WERI-Rb-1 (cell line): Measurements from ENCODE around the gene ZNF683.

ENCODE experiments used
- DNase-seq: peaks from one replicate; pipeline ENCODE4 v3.0.0-alpha.2; 2020
- H3K27ac ChIP-seq: fragments of 250-450 bp; sonication (Bioruptor Pico); 2 replicates; pipeline ENCODE4 v1.5.1; 2020; ENCODE audit warnings: mild to moderate bottlenecking, moderate library complexity
- H3K27me3 ChIP-seq: fragments of 250-450 bp; sonication (Bioruptor Pico); 2 replicates; pipeline ENCODE4 v1.5.1; 2021; ENCODE audit warnings: mild to moderate bottlenecking, low read depth, moderate library complexity; ENCODE audit not compliant: insufficient read depth, severe bottlenecking
- H3K36me3 ChIP-seq: fragments of 250-450 bp; sonication (Bioruptor Pico); 2 replicates; pipeline ENCODE4 v1.5.1; 2020; ENCODE audit warnings: mild to moderate bottlenecking, moderate library complexity
- H3K4me3 ChIP-seq: 2 replicates; pipeline ENCODE4 v1.5.1; 2011; ENCODE audit warnings: low read depth, mild to moderate bottlenecking, control low read depth, low read length
- H3K9me3 ChIP-seq: fragments of 250-450 bp; sonication (Bioruptor Pico); 2 replicates; pipeline ENCODE4 v1.5.1; 2021; ENCODE audit warnings: mild to moderate bottlenecking, moderate library complexity; ENCODE audit not compliant: severe bottlenecking
- TF ChIP-seq, protein P1 (sequence below): IDR thresholded peaks from 2 replicates; pipeline ENCODE4 v1.5.1; 2011; ENCODE audit warnings: low read depth, mild to moderate bottlenecking, control low read depth, inconsistent platforms, low read length

The ZNF683 gene

GRCh38 chr1:26353210-26353859 lies 19.2 kb downstream of the ZNF683 start:
- no peaks in the 10 kb centered on the region for H3K27me3 ChIP-seq
- H3K36me3 ChIP-seq, result no peaks in the 10 kb centered on the region
- H3K9me3 ChIP-seq, result no peaks in the 10 kb centered on the region
- no peak overlapping the region for H3K4me3 ChIP-seq
- H3K27ac ChIP-seq, result no peak overlapping the region
- no peak for DNase-seq
- TF ChIP-seq, protein P1, sequence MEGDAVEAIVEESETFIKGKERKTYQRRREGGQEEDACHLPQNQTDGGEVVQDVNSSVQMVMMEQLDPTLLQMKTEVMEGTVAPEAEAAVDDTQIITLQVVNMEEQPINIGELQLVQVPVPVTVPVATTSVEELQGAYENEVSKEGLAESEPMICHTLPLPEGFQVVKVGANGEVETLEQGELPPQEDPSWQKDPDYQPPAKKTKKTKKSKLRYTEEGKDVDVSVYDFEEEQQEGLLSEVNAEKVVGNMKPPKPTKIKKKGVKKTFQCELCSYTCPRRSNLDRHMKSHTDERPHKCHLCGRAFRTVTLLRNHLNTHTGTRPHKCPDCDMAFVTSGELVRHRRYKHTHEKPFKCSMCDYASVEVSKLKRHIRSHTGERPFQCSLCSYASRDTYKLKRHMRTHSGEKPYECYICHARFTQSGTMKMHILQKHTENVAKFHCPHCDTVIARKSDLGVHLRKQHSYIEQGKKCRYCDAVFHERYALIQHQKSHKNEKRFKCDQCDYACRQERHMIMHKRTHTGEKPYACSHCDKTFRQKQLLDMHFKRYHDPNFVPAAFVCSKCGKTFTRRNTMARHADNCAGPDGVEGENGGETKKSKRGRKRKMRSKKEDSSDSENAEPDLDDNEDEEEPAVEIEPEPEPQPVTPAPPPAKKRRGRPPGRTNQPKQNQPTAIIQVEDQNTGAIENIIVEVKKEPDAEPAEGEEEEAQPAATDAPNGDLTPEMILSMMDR, result no peak

- H3K27ac ChIP-seq, result no peak overlapping the region
- DNase-seq, result no peak
Observed at GRCh38 chr1:26352338-26352679, 20.2 kb downstream of the ZNF683 start.

DNA sequence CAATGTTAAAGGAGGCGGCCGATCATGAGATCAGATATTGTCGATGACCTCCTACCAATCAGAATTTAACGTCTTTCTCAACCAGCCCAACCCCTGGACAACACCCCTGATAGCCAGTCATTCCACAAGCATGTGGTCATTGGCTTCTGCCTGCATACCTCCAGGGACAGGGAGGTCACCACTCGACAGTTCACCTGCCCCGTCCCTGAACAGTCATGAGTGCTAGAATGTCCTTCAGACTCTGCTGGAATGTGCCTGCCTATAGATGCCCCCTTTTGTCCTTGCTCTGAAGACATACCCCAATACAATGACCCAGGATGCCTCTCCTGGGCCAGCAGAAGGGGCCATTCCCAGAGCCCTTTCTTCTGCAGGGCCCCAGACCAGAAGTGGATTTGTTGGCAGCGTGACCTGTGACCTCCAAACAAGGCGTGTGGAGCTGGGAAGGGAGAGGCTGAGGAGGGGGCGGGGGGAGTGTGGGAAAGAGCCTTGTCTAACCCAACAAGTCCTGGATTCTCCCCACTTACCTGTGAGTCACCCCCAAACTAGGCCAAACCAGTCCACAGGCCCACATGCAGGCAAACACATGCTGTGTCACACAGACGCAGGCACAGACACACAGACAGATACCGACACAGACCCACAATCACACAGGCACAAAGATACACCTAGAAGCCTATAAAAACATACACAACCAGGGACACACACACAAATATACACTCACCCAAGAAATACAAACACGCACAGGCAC lies 20.8 kb downstream of the ZNF683 start:
- H3K27me3 ChIP-seq, result no peaks in the 10 kb centered on the region
- no peaks in the 10 kb centered on the region for H3K36me3 ChIP-seq
- H3K4me3 ChIP-seq, result no peak overlapping the region
- H3K27ac ChIP-seq, result no peak overlapping the region
- no peaks in the 10 kb centered on the region for H3K9me3 ChIP-seq
- TF ChIP-seq, protein P1, result no peak
- DNase-seq, result no peak

More at GRCh38 chr1:26352338-26352679, 20.2 kb downstream of the ZNF683 start:
- no peaks in the 10 kb centered on the region for H3K27me3 ChIP-seq
- H3K9me3 ChIP-seq, result no peaks in the 10 kb centered on the region
- H3K4me3 ChIP-seq, result no peak overlapping the region
- no peaks in the 10 kb centered on the region for H3K36me3 ChIP-seq
- TF ChIP-seq, protein P1, result no peak

DNA sequence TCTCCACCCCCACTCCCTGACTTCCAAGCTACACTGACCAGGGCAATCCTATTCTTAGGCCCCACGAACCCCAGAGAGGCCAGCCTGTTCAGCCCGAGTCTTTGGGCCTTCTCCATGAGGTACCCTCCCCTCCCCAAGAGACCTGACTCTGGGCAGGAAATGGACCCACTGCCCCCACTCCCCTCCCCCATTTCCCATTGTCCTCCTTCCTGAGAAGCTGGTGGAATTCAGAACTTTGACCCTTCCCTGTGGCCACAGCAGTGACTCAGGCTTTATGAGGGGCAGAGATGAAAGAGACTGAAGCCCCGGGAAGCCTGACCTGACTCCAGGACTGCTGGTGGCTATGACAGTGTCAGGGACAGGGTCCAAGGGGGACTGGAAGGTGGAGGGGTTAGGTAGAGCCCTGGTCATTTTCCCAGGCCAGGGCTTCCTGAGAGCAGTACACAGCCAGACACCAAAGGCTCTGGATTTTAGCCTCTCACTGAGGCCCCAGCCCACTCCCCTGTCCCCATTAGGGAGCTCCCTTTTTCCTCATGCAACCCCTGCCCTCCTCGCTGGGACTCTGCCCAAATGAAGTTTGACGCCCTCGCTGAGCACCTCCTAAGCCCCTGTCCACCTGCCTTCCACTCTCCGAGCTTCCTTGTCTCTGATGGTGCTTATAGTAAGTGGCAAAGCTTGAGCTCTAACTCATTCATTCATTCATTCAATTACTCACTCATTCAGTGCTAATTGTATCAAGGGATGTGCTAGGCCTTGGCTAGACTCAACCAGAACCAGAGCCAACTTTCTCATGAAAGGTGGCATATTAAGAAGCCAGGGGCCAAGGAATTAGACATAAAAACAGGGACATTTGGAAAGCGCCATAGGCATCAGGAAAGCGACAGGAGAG lies 21.6 kb downstream of the ZNF683 start:
- no peaks in the 10 kb centered on the region for H3K36me3 ChIP-seq

GRCh38 chr1:26350343-26350700 lies 22.2 kb downstream of the ZNF683 start:
- no peak overlapping the region for H3K4me3 ChIP-seq
- H3K9me3 ChIP-seq, result no peaks in the 10 kb centered on the region
- no peak overlapping the region for H3K27ac ChIP-seq
- H3K36me3 ChIP-seq, result no peaks in the 10 kb centered on the region
- TF ChIP-seq, protein P1, result no peak
- DNase-seq, result no peak
- no peaks in the 10 kb centered on the region for H3K27me3 ChIP-seq

More for the DNA sequence above, 21.6 kb downstream of the ZNF683 start:
- Histone ChIP-seq H3K27ac (no peak overlapping the region), H3K4me3 (no peak overlapping the region), H3K9me3 (no peaks in the 10 kb centered on the region), H3K27me3 (no peaks in the 10 kb centered on the region)
- no peak for DNase-seq
- TF ChIP-seq, protein P1, result no peak
